Measurements from ENCODE around the gene AKAP4. TPM values are rescaled to one million over a fixed set of nuclear protein-coding genes. Genes with fewer than 3 reads are reported as not detected.

AKAP4 gene
- total and polyA plus RNA-seq, 2 of the 13 experiments (the other 11 are each of a cell fraction or from before 2014, with no cell fraction given), result not detected

DNA sequence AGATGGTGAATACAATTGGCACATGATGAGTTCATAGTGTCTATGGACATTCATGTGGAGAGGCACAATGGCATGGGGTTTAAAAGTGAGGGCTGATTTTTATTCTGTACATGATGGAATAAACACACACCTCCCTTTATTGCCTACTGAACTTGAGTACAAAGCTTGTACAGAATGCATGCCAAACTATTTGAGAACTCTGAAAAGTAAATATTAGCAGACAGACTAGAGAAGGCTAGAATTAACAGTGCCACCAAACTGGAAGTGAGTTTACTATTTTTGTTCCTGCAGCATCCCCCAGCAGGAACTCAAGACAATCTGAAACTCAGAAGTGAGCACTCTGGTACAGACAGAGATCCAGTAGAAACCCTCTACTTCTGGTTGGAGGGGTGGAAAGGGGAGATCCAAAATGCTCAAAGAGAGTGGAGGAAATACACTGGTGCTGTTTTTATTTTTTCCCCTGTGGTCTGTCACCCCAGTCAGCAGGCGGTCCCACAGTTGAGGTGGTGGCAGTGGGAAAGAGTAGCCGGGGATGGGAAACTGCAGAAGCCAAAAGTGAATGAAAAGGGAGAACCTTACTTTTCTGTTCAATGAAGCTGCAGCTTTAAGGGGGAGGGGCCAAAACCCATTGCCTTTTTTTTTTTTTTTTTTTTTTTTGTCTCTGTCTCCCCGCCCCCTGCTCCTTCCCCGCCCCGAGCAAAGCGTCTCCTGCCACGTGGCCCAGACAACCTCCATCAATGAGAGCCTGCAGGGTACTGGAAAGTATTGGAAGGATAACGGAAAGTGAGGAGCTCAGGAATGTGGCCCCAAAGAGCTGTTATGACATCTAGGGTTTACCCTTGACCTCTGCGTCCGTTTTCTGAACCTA is 20.5 kb downstream of the AKAP4 start (continued):
- TF ChIP-seq, protein P1, sequence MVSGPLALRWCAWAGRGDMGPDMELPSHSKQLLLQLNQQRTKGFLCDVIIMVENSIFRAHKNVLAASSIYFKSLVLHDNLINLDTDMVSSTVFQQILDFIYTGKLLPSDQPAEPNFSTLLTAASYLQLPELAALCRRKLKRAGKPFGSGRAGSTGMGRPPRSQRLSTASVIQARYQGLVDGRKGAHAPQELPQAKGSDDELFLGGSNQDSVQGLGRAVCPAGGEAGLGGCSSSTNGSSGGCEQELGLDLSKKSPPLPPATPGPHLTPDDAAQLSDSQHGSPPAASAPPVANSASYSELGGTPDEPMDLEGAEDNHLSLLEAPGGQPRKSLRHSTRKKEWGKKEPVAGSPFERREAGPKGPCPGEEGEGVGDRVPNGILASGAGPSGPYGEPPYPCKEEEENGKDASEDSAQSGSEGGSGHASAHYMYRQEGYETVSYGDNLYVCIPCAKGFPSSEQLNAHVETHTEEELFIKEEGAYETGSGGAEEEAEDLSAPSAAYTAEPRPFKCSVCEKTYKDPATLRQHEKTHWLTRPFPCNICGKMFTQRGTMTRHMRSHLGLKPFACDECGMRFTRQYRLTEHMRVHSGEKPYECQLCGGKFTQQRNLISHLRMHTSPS (CRISPR knock-in tag; IDR thresholded peaks at IDR 0.05; ENCODE audit: low read depth), result no peak
- TF ChIP-seq HMG20A (CRISPR knock-in tag; IDR thresholded peaks at IDR 0.05; ENCODE audit: borderline replicate concordance) (0 out of 2 replicates have a peak, but pooled peaks have one; percentile 21), EEA1 (CRISPR knock-in tag; IDR thresholded peaks at IDR 0.05; ENCODE audit: borderline replicate concordance) (no peak), ZNF749 (CRISPR knock-in tag; IDR thresholded peaks at IDR 0.05; ENCODE audit: borderline replicate concordance) (no peak), ZNF644 (CRISPR knock-in tag; IDR thresholded peaks at IDR 0.05; ENCODE audit: low read depth) (no peak; the same call in 1 of the 2 replicates), ZNF614 (CRISPR knock-in tag; IDR thresholded peaks at IDR 0.05; ENCODE audit: borderline replicate concordance) (no peak), POLR2A (IDR thresholded peaks at IDR 0.05; ENCODE audit: insufficient read depth in 1 of 2, low read depth in 2 of 2, low read length in 2 of 2) (no peak), ZNF225 (CRISPR knock-in tag; IDR thresholded peaks at IDR 0.05) (no peak), TEAD3 (CRISPR knock-in tag; optimal IDR thresholded peaks at IDR 0.05; ENCODE audit: borderline replicate concordance) (peak; percentile 22), ZNF234 (CRISPR knock-in tag; conservative IDR thresholded peaks at IDR 0.05) (no peak), ASH2L (IDR thresholded peaks at IDR 0.05; ENCODE audit: insufficient read length, low read depth, low read length) (peak; percentile 56), PHF5A (CRISPR knock-in tag; IDR thresholded peaks at IDR 0.05; ENCODE audit: low read depth, unreplicated experiment) (no peak), KDM1A (CRISPR knock-in tag; IDR thresholded peaks at IDR 0.05) (no peak)
- TF ChIP-seq, protein P2, sequence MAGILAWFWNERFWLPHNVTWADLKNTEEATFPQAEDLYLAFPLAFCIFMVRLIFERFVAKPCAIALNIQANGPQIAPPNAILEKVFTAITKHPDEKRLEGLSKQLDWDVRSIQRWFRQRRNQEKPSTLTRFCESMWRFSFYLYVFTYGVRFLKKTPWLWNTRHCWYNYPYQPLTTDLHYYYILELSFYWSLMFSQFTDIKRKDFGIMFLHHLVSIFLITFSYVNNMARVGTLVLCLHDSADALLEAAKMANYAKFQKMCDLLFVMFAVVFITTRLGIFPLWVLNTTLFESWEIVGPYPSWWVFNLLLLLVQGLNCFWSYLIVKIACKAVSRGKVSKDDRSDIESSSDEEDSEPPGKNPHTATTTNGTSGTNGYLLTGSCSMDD (CRISPR knock-in tag; IDR thresholded peaks at IDR 0.05), result no peak
- TF ChIP-seq, protein P3, sequence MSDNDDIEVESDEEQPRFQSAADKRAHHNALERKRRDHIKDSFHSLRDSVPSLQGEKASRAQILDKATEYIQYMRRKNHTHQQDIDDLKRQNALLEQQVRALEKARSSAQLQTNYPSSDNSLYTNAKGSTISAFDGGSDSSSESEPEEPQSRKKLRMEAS (IDR thresholded peaks at IDR 0.05), result peak; percentile 59
- TF ChIP-seq, protein P4, sequence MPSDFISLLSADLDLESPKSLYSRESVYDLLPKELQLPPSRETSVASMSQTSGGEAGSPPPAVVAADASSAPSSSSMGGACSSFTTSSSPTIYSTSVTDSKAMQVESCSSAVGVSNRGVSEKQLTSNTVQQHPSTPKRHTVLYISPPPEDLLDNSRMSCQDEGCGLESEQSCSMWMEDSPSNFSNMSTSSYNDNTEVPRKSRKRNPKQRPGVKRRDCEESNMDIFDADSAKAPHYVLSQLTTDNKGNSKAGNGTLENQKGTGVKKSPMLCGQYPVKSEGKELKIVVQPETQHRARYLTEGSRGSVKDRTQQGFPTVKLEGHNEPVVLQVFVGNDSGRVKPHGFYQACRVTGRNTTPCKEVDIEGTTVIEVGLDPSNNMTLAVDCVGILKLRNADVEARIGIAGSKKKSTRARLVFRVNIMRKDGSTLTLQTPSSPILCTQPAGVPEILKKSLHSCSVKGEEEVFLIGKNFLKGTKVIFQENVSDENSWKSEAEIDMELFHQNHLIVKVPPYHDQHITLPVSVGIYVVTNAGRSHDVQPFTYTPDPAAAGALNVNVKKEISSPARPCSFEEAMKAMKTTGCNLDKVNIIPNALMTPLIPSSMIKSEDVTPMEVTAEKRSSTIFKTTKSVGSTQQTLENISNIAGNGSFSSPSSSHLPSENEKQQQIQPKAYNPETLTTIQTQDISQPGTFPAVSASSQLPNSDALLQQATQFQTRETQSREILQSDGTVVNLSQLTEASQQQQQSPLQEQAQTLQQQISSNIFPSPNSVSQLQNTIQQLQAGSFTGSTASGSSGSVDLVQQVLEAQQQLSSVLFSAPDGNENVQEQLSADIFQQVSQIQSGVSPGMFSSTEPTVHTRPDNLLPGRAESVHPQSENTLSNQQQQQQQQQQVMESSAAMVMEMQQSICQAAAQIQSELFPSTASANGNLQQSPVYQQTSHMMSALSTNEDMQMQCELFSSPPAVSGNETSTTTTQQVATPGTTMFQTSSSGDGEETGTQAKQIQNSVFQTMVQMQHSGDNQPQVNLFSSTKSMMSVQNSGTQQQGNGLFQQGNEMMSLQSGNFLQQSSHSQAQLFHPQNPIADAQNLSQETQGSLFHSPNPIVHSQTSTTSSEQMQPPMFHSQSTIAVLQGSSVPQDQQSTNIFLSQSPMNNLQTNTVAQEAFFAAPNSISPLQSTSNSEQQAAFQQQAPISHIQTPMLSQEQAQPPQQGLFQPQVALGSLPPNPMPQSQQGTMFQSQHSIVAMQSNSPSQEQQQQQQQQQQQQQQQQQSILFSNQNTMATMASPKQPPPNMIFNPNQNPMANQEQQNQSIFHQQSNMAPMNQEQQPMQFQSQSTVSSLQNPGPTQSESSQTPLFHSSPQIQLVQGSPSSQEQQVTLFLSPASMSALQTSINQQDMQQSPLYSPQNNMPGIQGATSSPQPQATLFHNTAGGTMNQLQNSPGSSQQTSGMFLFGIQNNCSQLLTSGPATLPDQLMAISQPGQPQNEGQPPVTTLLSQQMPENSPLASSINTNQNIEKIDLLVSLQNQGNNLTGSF (CRISPR knock-in tag; IDR thresholded peaks at IDR 0.05), result no peak
- TF ChIP-seq, protein P5, sequence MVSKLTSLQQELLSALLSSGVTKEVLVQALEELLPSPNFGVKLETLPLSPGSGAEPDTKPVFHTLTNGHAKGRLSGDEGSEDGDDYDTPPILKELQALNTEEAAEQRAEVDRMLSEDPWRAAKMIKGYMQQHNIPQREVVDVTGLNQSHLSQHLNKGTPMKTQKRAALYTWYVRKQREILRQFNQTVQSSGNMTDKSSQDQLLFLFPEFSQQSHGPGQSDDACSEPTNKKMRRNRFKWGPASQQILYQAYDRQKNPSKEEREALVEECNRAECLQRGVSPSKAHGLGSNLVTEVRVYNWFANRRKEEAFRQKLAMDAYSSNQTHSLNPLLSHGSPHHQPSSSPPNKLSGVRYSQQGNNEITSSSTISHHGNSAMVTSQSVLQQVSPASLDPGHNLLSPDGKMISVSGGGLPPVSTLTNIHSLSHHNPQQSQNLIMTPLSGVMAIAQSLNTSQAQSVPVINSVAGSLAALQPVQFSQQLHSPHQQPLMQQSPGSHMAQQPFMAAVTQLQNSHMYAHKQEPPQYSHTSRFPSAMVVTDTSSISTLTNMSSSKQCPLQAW (CRISPR knock-in tag; IDR thresholded peaks at IDR 0.05), result no peak
